HG02840 (cell line): Measurements from ENCODE around the gene NCAPG2.

ENCODE experiments used
- ATAC-seq: cut with Tn5 transposase; IDR thresholded peaks from one replicate; pipeline ENCODE4 v1.9.1; 2021; ENCODE audit warnings: mild to moderate bottlenecking, moderate library complexity, moderate number of reproducible peaks; ENCODE audit not compliant: unreplicated experiment, low FRiP score

The NCAPG2 gene

GRCh38 chr7:158603773-158604755 is 100.5 kb downstream of the NCAPG2 start:
- peak; percentile 13 for ATAC-seq

- ATAC-seq: peak; percentile 54
These were observed 101.5 kb downstream of the NCAPG2 start for GRCh38 chr7:158602905-158603772.

- ATAC-seq: no peak
These were observed 102.6 kb downstream of the NCAPG2 start for GRCh38 chr7:158602041-158602440.

GRCh38 chr7:158601090-158601489 is 103.5 kb downstream of the NCAPG2 start:
- ATAC-seq: no peak

- no peak for ATAC-seq
These were observed 107.9 kb downstream of the NCAPG2 start for GRCh38 chr7:158596745-158597144.

- ATAC-seq: no peak
These were observed 108.3 kb downstream of the NCAPG2 start for GRCh38 chr7:158596309-158596708.

- no peak for ATAC-seq
These were observed 109.5 kb downstream of the NCAPG2 start for GRCh38 chr7:158595068-158595467.

GRCh38 chr7:158592541-158592940 is 112.1 kb downstream of the NCAPG2 start:
- no peak for ATAC-seq

- ATAC-seq: no peak
These were observed 112.7 kb downstream of the NCAPG2 start for GRCh38 chr7:158591944-158592343.

GRCh38 chr7:158590181-158590530 is 114.4 kb downstream of the NCAPG2 start:
- no peak for ATAC-seq

GRCh38 chr7:158589653-158590052 is 115.0 kb downstream of the NCAPG2 start:
- no peak for ATAC-seq

- ATAC-seq: no peak
These were observed 115.6 kb downstream of the NCAPG2 start for GRCh38 chr7:158588878-158589442.

GRCh38 chr7:158588085-158588877 is 116.3 kb downstream of the NCAPG2 start:
- no peak for ATAC-seq

- no peak for ATAC-seq
These were observed 117.2 kb downstream of the NCAPG2 start, which contains the start of gene PTPRN2 for GRCh38 chr7:158587162-158588084. PTPRN2 (minus strand) TSS chr7:158587823.

GRCh38 chr7:158586499-158587161 is 118.0 kb downstream of the NCAPG2 start:
- ATAC-seq: no peak

GRCh38 chr7:158585721-158586498 is 118.7 kb downstream of the NCAPG2 start:
- no peak for ATAC-seq

GRCh38 chr7:158584407-158584806 is 120.2 kb downstream of the NCAPG2 start:
- no peak for ATAC-seq

GRCh38 chr7:158583810-158584209 is 120.8 kb downstream of the NCAPG2 start:
- ATAC-seq: no peak
